Measurements from ENCODE around the gene SLC9A8.
A peak's percentile ranks its signal among the peaks of the same experiment; 100 is the strongest.
"Not testable (repeated sequence)": the region's sequence is repeated elsewhere in the genome, so short reads cannot be mapped to it uniquely, and the experiment has no call there.

Gene SLC9A8

DNA sequence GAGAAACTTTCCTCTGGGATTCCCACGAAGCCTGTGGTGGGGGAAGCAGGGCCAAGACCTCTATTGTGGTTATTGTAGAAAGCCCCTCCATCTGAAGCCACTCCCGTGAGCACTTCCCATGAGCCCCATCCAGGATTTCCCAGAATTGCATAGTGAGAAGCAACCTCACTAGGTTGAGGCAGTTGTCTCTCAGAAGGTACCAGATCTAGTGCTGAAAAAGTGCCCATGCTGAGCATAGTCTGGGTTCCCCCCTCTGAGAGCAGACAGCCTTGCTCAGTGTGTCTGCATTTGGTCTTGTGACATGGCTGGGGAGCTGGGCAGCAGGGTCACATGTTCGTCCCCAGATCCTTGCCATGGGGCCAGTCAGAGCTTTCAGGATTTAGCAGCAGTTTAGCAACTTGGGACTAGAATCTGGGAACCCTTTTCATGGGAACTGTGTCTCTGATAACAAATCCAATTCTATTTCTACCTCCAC is 38.6 kb downstream of the SLC9A8 start:
- DNase-seq (ENCODE audit: low read depth) = no peak

DNA sequence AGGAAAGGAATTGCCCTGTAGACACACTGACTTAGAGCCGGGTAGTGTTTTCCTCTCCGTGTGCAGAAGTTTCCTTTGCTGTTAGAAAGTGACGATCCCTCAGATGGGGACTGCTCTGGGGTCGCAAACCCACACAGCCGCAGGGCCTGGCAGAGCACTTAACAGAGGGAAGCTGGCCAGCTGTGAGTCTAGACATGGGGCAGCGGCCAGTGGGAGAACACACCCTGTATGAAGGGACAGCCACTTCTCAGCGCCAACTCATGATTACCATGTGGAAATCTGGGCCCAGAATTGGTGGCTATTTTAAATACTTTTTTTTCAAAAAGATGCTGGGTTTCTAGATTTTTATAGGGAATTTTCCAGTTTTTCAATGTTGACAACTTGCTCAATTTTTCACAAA is 39.4 kb downstream of the SLC9A8 start:
- DNase-seq (ENCODE audit: low read depth) = no peak

DNA sequence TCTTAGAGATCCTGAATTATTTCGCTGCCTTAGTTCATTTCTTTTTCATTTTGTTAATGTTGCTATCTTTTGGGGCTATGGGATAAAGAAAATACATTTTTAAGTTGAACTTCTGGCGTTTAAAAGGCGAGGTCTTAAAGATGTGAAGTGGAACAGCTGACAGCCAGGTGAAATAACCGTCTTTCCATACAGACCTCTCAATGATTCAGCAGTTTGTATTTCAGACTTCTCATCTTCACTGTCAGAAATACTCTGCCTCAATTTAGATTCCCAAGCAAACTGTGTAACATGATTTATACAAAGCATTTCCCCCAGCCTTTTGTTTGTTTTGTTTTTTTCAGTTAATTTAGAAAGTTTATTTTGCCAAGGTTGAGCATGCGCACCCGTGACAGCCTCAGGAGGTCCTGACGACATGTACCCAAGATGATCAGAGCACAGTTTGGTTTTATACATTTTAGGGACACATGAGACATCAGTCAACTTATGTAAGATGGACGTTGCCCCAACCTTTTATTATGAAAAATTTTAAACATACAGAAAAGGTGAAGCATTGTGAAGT is 40.0 kb downstream of the SLC9A8 start:
- DNase-seq (ENCODE audit: low read depth) = no peak

DNA sequence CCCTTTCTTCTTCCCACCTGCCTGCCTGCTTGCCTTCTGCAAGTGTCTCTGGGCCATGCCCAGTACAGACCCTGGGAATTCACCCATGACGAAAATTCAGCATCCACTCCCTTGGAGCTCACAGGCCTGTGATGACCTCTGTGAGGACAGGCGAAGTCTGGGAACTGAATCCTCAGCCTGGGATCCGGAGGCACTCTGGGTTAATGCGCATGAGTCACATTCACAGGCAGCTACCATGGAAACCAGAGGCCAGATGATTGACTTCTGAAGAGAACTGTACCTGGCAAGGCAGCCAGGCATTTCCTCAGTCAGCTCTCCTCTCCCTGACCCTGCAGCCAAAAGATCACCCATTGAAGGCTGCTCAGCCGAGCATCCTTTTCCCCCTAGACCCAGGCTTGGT is 41.0 kb downstream of the SLC9A8 start:
- DNase-seq (ENCODE audit: low read depth) = peak; percentile 85

DNA sequence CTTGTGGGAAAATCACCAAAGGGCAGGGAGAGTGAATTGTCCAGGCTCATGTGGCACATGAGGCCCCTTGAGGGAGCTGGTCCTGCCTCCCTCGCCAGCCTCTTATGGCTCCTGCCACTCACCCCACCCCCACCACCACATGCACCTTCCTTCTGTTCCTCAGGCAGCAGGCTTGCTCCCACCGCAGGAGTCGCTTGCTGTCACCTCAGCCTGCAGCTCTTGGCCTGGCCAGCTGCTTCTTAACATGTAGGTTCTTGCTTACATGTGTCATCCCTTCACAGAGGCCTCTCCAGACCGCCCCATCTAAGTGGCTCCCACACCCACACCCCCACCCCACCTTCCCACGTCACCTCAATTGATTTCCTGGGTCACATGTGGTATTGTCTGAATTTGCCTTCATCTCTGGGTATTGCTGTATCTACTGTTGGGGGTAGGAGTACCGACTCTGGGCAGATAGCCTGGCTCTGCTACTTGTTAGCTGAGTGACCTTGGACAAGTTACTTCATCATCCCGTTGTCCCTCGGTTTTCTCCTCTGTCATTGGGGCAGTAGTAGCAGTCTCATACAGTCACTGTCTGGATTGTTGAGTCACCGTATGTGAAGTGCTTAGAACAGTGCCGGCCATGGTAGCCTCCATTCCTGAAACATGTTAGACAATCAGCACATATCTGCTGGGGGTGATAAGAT is 41.7 kb downstream of the SLC9A8 start:
- DNase-seq (ENCODE audit: low read depth) = no peak

DNA sequence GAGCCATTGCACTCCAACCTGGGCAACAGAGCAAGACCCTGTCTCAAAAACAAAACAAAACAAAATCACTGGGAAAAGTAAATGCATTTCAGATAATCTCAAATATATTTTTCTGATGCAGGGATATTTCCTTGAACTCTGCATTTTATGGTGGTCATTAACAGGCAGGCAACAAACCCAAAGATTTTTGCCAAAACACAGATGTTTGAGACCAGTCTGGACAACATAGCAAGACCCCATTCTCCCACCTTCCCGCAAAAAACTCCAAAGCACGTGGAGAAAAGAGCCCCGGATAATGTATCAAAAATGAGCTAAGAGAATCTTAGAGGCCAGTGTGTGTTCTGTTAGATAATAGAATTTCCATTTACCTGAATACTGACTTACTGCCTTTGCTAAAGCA is 44.3 kb downstream of the SLC9A8 start:
- DNase-seq (ENCODE audit: low read depth) = no peak

DNA sequence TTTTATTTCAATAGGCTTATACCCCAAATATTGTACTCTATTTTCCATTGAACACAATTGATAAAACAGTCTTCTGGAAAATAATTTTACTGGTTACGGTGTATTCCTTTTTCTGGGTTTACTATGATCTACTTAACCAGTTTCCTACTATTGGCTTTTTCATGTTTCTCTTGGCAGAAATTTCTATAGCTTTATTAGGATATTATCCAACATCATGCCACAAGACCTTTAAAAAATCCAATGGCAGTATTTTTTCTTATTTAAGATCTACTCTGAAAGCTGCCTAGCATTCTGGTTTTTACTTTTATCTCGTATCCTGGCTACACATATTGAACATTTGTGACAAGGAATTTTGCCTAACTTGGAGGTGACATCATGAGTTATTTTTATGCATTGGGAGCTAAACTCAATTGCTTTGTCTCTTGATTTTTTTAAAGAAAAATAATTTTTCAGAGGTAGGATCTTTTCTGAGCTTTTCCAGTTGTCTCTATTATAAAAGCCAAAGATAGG is 45.5 kb downstream of the SLC9A8 start:
- DNase-seq (ENCODE audit: low read depth) = no peak

DNA sequence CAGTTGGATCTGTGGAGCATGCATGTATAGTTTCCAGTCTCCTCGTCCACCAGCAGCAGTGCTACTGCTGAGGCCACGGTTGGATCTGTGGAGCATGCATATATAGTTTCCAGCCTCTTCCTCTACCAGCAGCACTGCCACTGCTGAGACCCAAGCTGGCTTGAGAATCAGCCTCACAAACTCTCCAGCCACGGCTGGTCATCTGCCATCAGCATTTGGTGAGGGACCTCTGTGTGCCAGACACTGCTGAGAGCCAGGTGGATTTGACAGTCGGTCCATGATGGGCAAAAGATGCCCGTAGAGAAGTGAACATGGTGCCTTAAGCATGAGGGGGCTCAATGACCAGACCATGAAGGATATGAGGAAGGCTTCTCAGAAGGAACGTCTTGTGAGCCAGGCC is 46.4 kb downstream of the SLC9A8 start:
- no peak for DNase-seq (ENCODE audit: low read depth)

DNA sequence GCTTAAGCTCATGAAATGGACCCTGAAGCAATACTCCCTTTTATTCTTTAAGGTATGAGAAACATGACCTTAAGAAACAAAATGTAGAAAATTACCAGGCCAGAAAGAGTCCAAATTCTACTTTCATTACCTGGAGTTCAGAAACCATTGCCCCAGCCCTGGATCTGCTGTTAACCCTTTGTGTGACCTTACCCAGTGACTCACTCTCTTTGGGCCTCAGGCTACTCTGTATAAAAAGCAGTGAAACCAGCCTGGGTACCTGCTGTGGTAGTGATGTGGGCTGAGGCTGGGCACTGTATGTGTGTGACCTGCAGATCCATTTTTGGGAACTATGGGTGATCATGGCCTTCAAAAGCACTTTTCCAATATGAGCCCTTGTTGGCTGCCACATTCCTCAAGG is 47.2 kb downstream of the SLC9A8 start:
- peak; percentile 64 for DNase-seq (ENCODE audit: low read depth)

DNA sequence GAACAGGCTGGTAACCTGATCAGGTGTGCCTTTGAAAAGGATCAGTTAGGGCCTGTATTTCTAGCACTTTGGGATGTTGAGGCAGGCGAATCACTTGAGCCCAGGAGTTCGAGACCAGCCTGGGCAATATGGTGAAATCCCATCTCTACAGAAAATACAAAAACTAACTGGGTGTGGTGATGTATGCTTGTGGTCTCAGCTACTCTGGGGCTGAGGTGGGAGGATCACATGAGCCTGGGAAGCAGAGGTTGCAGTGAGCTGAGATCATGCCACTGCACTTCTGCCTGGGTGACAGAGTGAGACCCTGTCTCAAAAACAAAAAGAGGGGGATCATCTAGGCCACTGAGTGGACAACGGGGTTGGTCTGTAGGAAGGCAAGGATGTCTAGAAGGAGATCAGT is 48.6 kb downstream of the SLC9A8 start:
- DNase-seq (ENCODE audit: low read depth) = not testable (repeated sequence)

DNA sequence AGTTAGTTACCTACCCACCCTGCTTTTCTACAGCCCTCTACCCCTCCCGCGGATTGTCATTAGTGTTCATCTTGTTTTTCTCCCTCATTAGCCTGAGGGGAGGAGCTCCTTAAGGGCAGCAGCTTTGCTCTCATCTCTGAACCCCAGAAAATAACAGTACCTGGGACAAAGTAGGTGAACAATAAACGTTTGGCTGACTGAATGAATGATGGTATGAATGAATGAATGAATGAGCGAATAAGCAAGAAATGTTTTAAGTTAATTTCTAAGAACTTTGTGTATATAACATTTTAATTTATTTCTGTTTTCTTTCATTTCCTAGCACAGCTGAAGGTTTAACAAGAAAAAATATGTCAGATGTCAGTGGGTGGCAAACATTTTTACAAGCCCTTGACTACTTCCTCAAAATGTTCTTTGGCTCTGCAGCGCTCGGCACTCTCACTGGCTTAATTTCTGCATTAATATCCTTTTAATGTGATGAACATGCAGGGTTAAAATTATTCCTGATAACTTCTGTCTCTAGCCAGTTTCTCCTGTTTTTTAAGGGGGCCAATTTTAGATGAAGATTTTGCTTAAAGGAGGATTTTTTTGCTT is 50.1 kb downstream of the SLC9A8 start:
- no peak for DNase-seq (ENCODE audit: low read depth)

DNA sequence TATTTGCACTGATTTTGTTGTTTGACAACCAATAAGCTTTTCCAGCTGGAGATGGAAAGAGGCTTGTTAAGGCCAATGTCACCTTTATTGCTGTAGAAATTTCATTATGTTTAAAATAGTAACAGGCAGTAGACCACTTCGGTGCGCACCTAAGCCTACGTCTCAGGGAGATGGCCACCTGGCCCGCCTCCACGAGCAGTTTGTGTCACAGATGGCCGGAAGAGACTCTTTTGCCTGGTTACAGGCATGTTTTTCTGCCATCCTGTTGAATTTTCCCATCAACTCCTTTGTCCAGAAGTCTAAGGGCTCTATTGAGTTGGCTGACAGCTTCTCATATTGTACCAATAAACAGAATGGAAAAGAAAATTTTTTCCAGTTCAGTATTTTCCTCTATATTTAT is 51.0 kb downstream of the SLC9A8 start:
- DNase-seq (ENCODE audit: low read depth) = no peak

DNA sequence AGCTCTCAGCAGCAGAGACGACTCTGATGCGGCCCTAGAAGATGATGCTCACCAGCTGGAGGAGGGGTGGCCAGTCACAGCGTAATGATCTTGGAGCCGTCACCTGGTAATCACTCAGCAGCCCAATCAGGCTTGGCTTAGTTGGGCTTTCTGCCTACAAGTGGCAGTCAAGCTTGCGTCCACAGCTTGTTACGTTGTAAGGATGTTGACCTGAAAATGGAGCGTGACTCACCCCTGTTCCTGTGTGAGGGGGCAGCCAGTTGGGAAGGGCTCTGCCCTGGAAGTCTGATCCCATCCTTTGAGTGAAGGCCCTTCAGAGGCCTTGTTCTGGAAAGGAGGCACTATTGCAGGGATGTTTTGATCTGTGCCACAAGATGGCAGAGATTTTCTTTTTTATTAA is 52.9 kb downstream of the SLC9A8 start:
- peak; percentile 23 for DNase-seq (ENCODE audit: low read depth)

DNA sequence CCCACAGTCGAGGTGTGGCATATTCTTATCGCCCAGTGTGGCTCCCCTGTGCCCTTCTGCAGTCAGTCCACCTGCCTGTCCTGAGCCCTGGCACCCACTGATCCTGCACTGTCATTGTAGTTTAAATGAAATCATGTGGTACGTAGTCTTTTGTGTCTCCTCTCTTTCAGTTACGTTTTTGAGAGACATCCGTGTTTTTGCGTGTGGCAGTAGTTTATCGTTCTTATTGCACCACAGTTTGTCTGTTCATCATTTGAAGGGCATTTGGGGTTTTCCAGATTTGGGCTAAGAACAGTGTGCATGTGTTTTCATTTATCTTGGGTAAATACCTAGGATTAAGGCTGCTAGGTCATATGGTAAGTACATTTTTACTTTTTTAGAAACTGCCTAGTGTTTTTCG is 53.4 kb downstream of the SLC9A8 start:
- DNase-seq (ENCODE audit: low read depth) = peak; percentile 13

DNA sequence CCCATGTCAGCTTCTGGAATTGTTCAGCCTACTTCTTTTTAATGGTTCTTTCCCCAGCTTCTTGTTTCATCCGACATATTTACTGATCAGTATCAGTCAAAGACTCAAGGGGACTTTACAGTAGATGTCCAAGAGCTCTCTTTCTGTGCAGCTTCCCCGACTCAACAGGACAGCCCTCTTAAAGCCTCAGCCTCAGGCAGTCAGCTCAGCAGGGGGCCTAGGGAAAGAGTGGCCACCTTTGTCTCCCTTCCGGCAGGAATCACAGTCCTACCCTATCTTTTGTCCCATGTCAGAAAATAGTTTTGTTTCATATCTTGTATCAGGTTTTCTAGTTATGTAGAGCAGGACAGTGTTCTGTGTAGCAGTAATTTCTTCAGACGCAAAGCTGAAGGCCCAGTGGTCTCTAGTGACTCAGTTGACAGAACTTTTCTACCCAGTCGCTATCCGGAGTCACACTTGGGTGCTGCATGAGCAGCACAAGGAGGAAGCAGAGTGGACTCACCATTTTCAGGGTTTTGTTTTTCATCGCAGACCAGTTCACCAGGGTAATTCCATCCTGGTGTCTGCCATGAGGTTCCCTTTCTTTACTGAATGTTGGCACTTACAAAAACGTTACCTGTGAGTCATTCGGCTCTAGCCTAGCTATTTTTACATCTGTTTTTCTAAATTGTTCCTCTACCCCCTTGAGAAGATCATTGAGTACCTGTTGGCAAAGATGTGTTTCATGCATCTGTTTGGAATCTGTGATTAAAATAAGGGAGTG is 55.0 kb downstream of the SLC9A8 start:
- DNase-seq (ENCODE audit: low read depth) = no peak

DNA sequence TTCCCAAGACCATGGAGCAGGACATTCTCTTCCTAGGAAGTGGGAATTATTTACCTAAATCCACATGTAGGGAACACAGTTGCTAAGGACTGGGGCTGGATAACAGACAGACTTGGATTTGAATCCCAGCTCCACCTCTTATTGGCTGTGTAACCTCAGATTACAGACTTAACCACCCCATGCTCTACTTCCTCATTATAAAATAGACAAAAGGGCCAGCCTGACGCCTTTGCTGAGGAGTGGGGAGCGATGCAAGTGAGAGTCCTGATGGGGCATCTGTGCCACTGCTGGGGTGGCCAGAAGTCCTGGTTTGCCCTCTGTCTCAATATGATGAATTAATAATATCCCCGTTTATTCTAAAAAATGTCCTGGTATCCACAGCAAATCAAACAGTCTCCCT is 55.9 kb downstream of the SLC9A8 start:
- DNase-seq (ENCODE audit: low read depth) = no peak

DNA sequence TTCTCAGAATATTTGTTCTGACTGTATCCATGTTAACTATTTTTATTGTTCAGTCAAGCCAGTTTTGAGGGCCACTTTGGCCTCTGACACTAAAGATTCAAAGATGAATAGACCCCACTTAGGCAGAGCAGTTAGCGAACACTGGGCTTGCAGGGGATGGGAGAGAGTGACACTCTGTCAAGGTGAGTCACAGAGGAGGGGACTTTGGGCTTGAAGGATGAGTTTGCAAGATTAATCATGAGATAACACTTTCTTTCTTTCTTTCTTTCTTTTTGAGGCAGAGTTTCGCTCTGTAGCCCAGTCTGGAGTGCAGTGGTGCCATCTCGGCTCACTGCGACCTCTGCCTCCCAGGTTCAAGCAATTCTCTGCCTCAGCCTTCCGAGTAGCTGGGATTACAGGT is 56.3 kb downstream of the SLC9A8 start:
- DNase-seq (ENCODE audit: low read depth) = no peak

DNA sequence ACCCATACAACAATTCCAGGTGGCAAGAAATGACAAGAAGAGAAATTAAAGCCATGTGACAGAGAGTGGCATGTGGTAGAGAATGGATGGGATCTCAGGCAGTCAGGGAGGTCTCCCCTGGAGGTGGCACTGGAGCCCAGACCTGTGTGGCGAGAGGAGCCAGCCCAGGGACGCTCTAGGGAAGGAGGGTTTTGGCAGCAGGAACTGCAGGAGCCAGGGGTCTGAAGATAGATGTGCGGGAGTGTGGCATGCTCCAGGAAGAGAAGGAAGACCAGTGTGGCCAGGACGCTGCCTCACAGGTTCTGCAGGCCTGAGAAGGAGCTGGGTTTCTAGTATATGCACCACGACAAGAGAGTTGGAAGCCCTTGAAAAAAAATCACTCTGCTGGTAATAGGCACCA is 57.6 kb downstream of the SLC9A8 start:
- DNase-seq (ENCODE audit: low read depth) = no peak

DNA sequence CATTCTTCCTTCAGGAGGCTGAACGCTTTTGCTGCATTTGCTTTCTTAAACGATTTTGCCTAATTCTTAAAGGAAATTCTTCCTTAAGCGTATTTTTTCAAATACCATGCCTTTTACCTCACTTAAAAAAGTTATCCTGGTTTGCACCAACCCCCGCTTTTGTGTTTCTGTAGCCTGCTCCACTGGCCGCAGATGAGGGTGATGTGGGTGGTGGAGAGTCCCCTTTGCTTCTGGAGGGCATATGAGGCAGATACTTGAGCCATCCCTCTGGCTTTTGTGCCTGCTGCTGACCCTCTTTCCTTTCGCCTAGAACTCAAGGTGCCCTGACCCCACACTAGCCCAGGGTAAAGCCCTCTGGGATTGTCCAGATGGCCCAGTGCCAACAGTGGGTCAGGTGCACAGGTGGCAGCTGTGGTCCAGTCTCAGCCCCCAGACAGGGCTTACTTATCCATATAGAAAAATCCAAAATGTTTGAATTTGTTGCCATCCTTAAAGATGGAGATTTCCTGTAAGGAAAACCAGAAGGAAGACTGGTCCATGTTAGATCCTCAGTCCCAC is 58.8 kb downstream of the SLC9A8 start:
- DNase-seq (ENCODE audit: low read depth) = no peak

DNA sequence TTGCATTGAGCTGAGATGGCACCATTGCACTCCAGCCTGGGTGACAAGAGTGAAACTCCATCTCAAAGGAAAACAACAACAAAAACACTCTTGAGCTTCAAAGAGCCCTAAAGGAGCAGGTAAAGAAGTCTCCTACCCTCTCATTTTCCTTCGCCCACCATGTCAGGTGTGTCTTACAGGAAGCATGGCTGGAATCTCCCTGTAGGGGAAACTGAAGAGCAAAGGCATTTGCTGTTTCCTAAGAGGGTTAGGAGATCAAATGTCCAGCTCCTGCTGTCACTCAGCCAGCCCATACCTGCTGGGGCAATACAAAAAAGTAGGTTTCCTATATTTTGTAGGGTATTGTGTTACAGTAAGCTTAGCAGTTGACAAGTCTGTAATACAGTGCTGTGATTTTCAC is 59.4 kb downstream of the SLC9A8 start:
- no peak for DNase-seq (ENCODE audit: low read depth)

DNA sequence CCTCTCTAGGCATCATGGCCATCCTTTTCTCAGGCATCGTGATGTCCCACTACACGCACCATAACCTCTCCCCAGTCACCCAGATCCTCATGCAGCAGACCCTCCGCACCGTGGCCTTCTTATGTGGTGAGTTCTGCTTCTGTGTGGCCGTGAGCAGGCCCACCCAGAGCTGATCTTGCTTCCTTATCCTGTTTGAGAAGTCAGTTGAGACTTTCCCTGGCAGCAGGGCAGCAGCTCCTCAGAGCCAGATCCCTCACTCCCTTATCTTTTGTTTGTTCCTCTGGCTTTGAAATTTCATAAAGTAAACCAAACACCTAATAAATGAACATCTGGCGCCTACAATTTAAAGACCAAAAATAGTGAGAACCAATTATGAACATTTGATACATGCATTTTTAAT is 62.1 kb downstream of the SLC9A8 start:
- DNase-seq (ENCODE audit: low read depth) = no peak

DNA sequence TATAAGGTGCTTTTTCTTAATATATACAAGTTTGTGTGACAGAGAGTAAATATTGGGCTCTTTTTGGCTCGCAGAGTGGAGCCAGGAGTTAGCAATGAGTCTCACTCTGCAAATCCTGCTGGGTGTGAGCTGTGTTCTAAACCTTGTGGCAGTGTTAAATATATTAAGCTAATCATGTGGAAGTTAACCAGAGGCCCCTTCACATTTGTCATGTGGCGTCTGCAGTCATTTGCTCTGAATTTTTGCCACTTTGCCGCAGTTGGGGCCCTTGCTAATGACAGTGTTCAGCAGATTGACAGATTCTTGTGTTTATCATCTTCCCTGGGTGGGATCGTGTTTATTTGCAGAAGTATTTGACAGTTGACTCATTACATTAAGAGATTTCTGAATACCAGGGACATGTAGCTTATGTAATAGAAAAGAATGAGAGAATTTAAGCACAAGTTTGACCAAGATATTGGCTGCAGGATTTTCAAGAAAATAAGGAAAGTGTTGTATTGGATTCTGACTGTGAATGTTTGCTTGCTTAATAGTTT is 64.8 kb downstream of the SLC9A8 start:
- DNase-seq (ENCODE audit: low read depth) = no peak

Measured in ELR (cell line).